H1 (cell line): Measurements from ENCODE around the gene CAST. TPM values are rescaled to one million over a fixed set of nuclear protein-coding genes. Genes with fewer than 3 reads are reported as not detected.

Experiments
- CTCF ChIA-PET: fragments of 300-600 bp; sonication (Branson Sonifier 250); formaldehyde crosslinking; loops from one replicate; lab custom pipeline; 2021; ENCODE audit not compliant: partially characterized antibody; lab: Charles Lee
- POLR2A ChIA-PET: fragments of 300-600 bp; sonication (Branson Sonifier 250); formaldehyde crosslinking; loops from one replicate; lab custom pipeline; 2021; ENCODE audit warnings: inconsistent platforms; ENCODE audit not compliant: partially characterized antibody; lab: Charles Lee
- DNase-seq, 2 experiments: peaks; one replicate each; pipeline versions ENCODE4 v3.0.0 to v3.0.0-alpha.2; 2010 to 2022; ENCODE audit warnings: low spot score in 2 of 2, low read depth in 1 of 2, mixed read lengths in 1 of 2
- FAIRE-seq: peaks from 2 replicates; lab custom pipeline; 2011; peaks lifted over from hg19 to GRCh38; lab: Jason Lieb, UNC
- H2AFZ ChIP-seq: 2 replicates; pipeline ENCODE4 v1.8.1; 2012; ENCODE audit warnings: low read length, inconsistent platforms
- H2AK5ac ChIP-seq: 2 replicates; pipeline ENCODE4 v1.6.1; 2013; ENCODE audit warnings: low read depth, low read length
- H2BK120ac ChIP-seq: replicated peaks from 2 replicates; pipeline ENCODE3; 2013; ENCODE audit warnings: low read depth, low read length, inconsistent platforms
- H2BK12ac ChIP-seq: 2 replicates; pipeline ENCODE4 v1.6.1; 2013; ENCODE audit warnings: low read depth, low read length
- H2BK15ac ChIP-seq: 2 replicates; pipeline ENCODE4 v1.6.1; 2013; ENCODE audit warnings: low read length
- H2BK20ac ChIP-seq: 2 replicates; pipeline ENCODE4 v1.6.1; 2013; ENCODE audit warnings: low read length
- H2BK5ac ChIP-seq: 2 replicates; pipeline ENCODE4 v1.6.1; 2013; ENCODE audit warnings: low read depth, low read length
- H3K14ac ChIP-seq: 2 replicates; pipeline ENCODE4 v1.6.1; 2013; ENCODE audit warnings: inconsistent platforms; ENCODE audit not compliant: insufficient read length
- H3K18ac ChIP-seq: 2 replicates; pipeline ENCODE4 v1.6.1; 2013; ENCODE audit warnings: low read length; ENCODE audit errors: extremely low read depth
- H3K23ac ChIP-seq: 2 replicates; pipeline ENCODE4 v1.6.1; 2013; ENCODE audit warnings: inconsistent platforms; ENCODE audit not compliant: insufficient read length
- H3K23me2 ChIP-seq: 2 replicates; pipeline ENCODE4 v1.6.1; 2013; ENCODE audit warnings: low read depth, low read length
- H3K27ac ChIP-seq: 2 replicates; pipeline ENCODE4 v1.6.1; 2011; ENCODE audit warnings: low read depth, low read length, inconsistent platforms
- H3K27me3 ChIP-seq, 4 experiments: replicated peaks in 1 of 4; 1 replicate in 1 of 4; 2 replicates in 3 of 4; pipeline versions ENCODE4 v1.6.1 to v1.8.1; 2011 to 2013; ENCODE audit warnings: low read length in 3 of 4, mild to moderate bottlenecking in 3 of 4, inconsistent platforms in 2 of 4, mixed read lengths in 2 of 4, moderate library complexity in 1 of 4; ENCODE audit not compliant: control insufficient read depth in 3 of 4, insufficient read depth in 3 of 4; ENCODE audit errors: extremely low read depth in 1 of 4
- H3K36me3 ChIP-seq, 4 experiments: 2 replicates each; pipeline versions ENCODE4 v1.6.1 to v1.8.1; 2011 to 2013; ENCODE audit warnings: mild to moderate bottlenecking in 4 of 4, low read length in 3 of 4, moderate library complexity in 2 of 4, control low read depth in 1 of 4, inconsistent platforms in 1 of 4; ENCODE audit not compliant: insufficient read depth in 4 of 4, control insufficient read depth in 2 of 4
- H3K4ac ChIP-seq: replicated peaks from 2 replicates; pipeline ENCODE3; 2013; ENCODE audit warnings: low read length, low read depth, mixed read lengths, inconsistent platforms; ENCODE audit not compliant: insufficient read length
- H3K4me1 ChIP-seq, 4 experiments: replicated peaks in 1 of 4; 1 replicate in 1 of 4; 2 replicates in 3 of 4; pipeline versions ENCODE4 v1.6.1 to v1.8.1; 2011 to 2013; ENCODE audit warnings: low read length in 3 of 4, inconsistent platforms in 2 of 4, mixed read lengths in 1 of 4; ENCODE audit not compliant: insufficient read depth in 4 of 4, control insufficient read depth in 3 of 4
- H3K4me2 ChIP-seq, 2 experiments: 2 replicates each; pipeline versions ENCODE4 v1.6.1 to v1.8.1; 2011 to 2013; ENCODE audit warnings: low read depth in 2 of 2, low read length in 2 of 2, control low read depth in 1 of 2, inconsistent platforms in 1 of 2, mild to moderate bottlenecking in 1 of 2; ENCODE audit not compliant: insufficient read depth in 1 of 2
- H3K4me3 ChIP-seq, 4 experiments: fragments of 200-600, 300-600 bp in 1 of 4; sonication (generic), shearing (Covaris generic), sonication (Bioruptor Twin) in 1 of 4; 2 replicates each; pipeline versions ENCODE4 v1.5.1 to v1.8.1; 2011 to 2016; ENCODE audit warnings: low read length in 4 of 4, low read depth in 3 of 4, control low read depth in 2 of 4, inconsistent platforms in 2 of 4, mild to moderate bottlenecking in 2 of 4, mixed read lengths in 1 of 4, moderate library complexity in 1 of 4; ENCODE audit not compliant: insufficient read depth in 2 of 4; ENCODE audit errors: extremely low read depth in 1 of 4
- H3K56ac ChIP-seq: replicated peaks from 2 replicates; pipeline ENCODE3; 2013; ENCODE audit warnings: low read depth, mild to moderate bottlenecking, mixed read lengths, low read length, inconsistent platforms; ENCODE audit not compliant: insufficient read length
- H3K79me1 ChIP-seq: 2 replicates; pipeline ENCODE4 v1.6.1; 2013; ENCODE audit warnings: low read depth, low read length, control low read depth
- H3K79me2 ChIP-seq, 2 experiments: 2 replicates each; pipeline versions ENCODE4 v1.6.1 to v1.8.1; 2012 to 2013; ENCODE audit warnings: low read length in 2 of 2, mild to moderate bottlenecking in 2 of 2, inconsistent platforms in 1 of 2; ENCODE audit not compliant: insufficient read depth in 2 of 2, control insufficient read depth in 1 of 2
- H3K9ac ChIP-seq, 4 experiments: replicated peaks in 1 of 4; 1 replicate in 1 of 4; 2 replicates in 3 of 4; pipeline versions ENCODE4 v1.6.1 to v1.8.1; 2011 to 2013; ENCODE audit warnings: low read depth in 3 of 4, low read length in 3 of 4, control low read depth in 2 of 4, mild to moderate bottlenecking in 2 of 4, moderate library complexity in 2 of 4, inconsistent platforms in 1 of 4; ENCODE audit errors: extremely low read depth in 1 of 4
- H3K9me3 ChIP-seq, 2 experiments: 2 replicates each; pipeline versions ENCODE4 v1.6.1 to v1.8.1; 2012 to 2013; ENCODE audit warnings: mild to moderate bottlenecking in 2 of 2, moderate library complexity in 2 of 2, control low read depth in 1 of 2, inconsistent platforms in 1 of 2, low read depth in 1 of 2, low read length in 1 of 2, mixed read lengths in 1 of 2; ENCODE audit not compliant: insufficient read depth in 2 of 2
- H4K20me1 ChIP-seq, 2 experiments: replicated peaks in 1 of 2; 2 replicates each; pipeline versions ENCODE3 to v1.8.1; 2011 to 2013; ENCODE audit warnings: inconsistent platforms in 2 of 2, low read length in 2 of 2, mild to moderate bottlenecking in 1 of 2; ENCODE audit not compliant: insufficient read depth in 2 of 2, control insufficient read depth in 1 of 2
- H4K5ac ChIP-seq: 2 replicates; pipeline ENCODE4 v1.6.1; 2013; ENCODE audit warnings: low read length, low read depth, mixed read lengths, inconsistent platforms; ENCODE audit not compliant: insufficient read length
- H4K8ac ChIP-seq: 2 replicates; pipeline ENCODE4 v1.8.0; 2013; ENCODE audit warnings: mild to moderate bottlenecking, moderate library complexity, low read length, inconsistent platforms; ENCODE audit not compliant: insufficient read depth; ENCODE audit errors: extremely low read depth
- H4K91ac ChIP-seq: replicated peaks from 2 replicates; pipeline ENCODE3; 2013; ENCODE audit warnings: low read length, mixed read lengths, inconsistent platforms; ENCODE audit not compliant: insufficient read length
- ASH2L ChIP-seq: fragments of 200-600, 300-600 bp; sonication (generic); IDR thresholded peaks from one replicate; pipeline ENCODE4 v1.7.1; 2017; ENCODE audit warnings: low read length
- ATF3 ChIP-seq: IDR thresholded peaks from 2 replicates; pipeline ENCODE4 v1.6.1; 2011; ENCODE audit warnings: low read depth, mild to moderate bottlenecking, low read length; ENCODE audit not compliant: insufficient read depth
- CREB1 ChIP-seq: IDR thresholded peaks from 2 replicates; pipeline ENCODE4 v1.6.1; 2012; ENCODE audit warnings: inconsistent platforms
- GABPA ChIP-seq: IDR thresholded peaks from 2 replicates; pipeline ENCODE4 v1.6.1; 2011; ENCODE audit warnings: mild to moderate bottlenecking, low read length, moderate library complexity, borderline replicate concordance; ENCODE audit not compliant: insufficient read depth
- KDM1A ChIP-seq: fragments of 200-600, 300-600 bp; sonication (generic); IDR thresholded peaks from 2 replicates; pipeline ENCODE4 v1.7.1; 2016; ENCODE audit warnings: mild to moderate bottlenecking, low read length, borderline replicate concordance
- NRF1 ChIP-seq: IDR thresholded peaks from 2 replicates; pipeline ENCODE4 v1.6.1; 2011; ENCODE audit warnings: mild to moderate bottlenecking, low read depth, low read length, improper control_type of control experiment
- POLR2A ChIP-seq, 2 experiments: IDR thresholded peaks; 1 replicate in 1 of 2; 2 replicates in 1 of 2; pipeline ENCODE4 v1.6.1; 2011; ENCODE audit warnings: low read depth in 2 of 2, low read length in 2 of 2, mild to moderate bottlenecking in 2 of 2; ENCODE audit errors: control extremely low read depth in 1 of 2
- POU5F1 ChIP-seq: IDR thresholded peaks from 2 replicates; pipeline ENCODE4 v1.6.1; 2011; ENCODE audit warnings: low read depth, mild to moderate bottlenecking, low read length, moderate library complexity
- RBBP5 ChIP-seq: IDR thresholded peaks from 2 replicates; pipeline ENCODE4 v1.7.1; 2012; ENCODE audit warnings: low read depth, mild to moderate bottlenecking, inconsistent platforms, low read length, moderate library complexity, borderline replicate concordance
- RXRA ChIP-seq: IDR thresholded peaks from 2 replicates; pipeline ENCODE4 v1.6.1; 2011; ENCODE audit warnings: low read depth, mild to moderate bottlenecking, low read length, moderate library complexity; ENCODE audit not compliant: insufficient read depth
- SIX5 ChIP-seq: IDR thresholded peaks from 2 replicates; pipeline ENCODE4 v1.6.1; 2011; ENCODE audit warnings: mild to moderate bottlenecking, low read depth, low read length
- SRF ChIP-seq: IDR thresholded peaks from 2 replicates; pipeline ENCODE4 v1.6.1; 2011; ENCODE audit warnings: mild to moderate bottlenecking, low read depth, low read length, moderate library complexity
- TCF12 ChIP-seq: IDR thresholded peaks from 2 replicates; pipeline ENCODE4 v1.6.1; 2011; ENCODE audit warnings: low read depth, mild to moderate bottlenecking, low read length
- TEAD4 ChIP-seq: IDR thresholded peaks from 2 replicates; pipeline ENCODE4 v1.6.1; 2012; ENCODE audit warnings: low read depth, low read length, inconsistent platforms, mixed read lengths
- polyA plus RNA-seq, 7 experiments: library from polyadenylated mRNA; depleted of rRNA in 3 of 7; stranded (reverse) in 5 of 7; unstranded in 2 of 7; fragments of >200 nt in 5 of 7; fragments of 200-250 nt in 2 of 7; gene quantifications; 1 replicate in 5 of 7; 2 replicates in 1 of 7; 4 replicates in 1 of 7; pipeline versions ENCODE4 v1.2.1 to v1.2.3, GENCODE V29; 2011 to 2013; ENCODE audit warnings: missing spikeins in 2 of 7, mixed read lengths in 2 of 7
- total RNA-seq: library from RNA; stranded (reverse); fragmentation: NEBNext Ultra II Directional; extraction: Animal tissue kit (Norgen Biotek cat#: 25700); gene quantifications from 2 replicates; pipeline ENCODE4 v1.2.1, GENCODE V29; 2021

The CAST gene
- total and polyA plus RNA-seq, 2 of the 8 experiments (the other 6 are each of a cell fraction or from before 2014, with no cell fraction given) = 9.0 to 48.2 TPM

- H3K27me3 ChIP-seq = no peaks in the 10 kb centered on the region
- H4K20me1 ChIP-seq = peaks cover 0 to 2% of the 10 kb centered on the region in 2 experiments
- no peak overlapping the region for H2AK5ac ChIP-seq
- no peak overlapping the region for H4K5ac ChIP-seq
- H2BK20ac ChIP-seq = no peak overlapping the region
- no peak overlapping the region for H2AFZ ChIP-seq
- no peak overlapping the region for H3K14ac ChIP-seq
- DNase-seq (no peak), FAIRE-seq (no peak)
- CTCF ChIA-PET = interaction anchor here (1.0 to 4.0 kb wide), 5 partner anchors 10 to 69 kb away, joined by 3 to 18 read pairs (median 4); no protein-coding TSS in a partner anchor
- no peaks in the 10 kb centered on the region for H3K4me1 ChIP-seq
- H3K4me3 ChIP-seq = no peak overlapping the region
- H3K4ac ChIP-seq = no peak overlapping the region
- H3K23me2 ChIP-seq = no peaks in the 10 kb centered on the region
- H2BK5ac ChIP-seq = no peak overlapping the region
- H3K23ac ChIP-seq = no peak overlapping the region
- H3K36me3 ChIP-seq = no peaks in the 10 kb centered on the region
- no peak overlapping the region for H3K18ac ChIP-seq
- H3K56ac ChIP-seq = no peak overlapping the region
- no peaks in the 10 kb centered on the region for H3K9me3 ChIP-seq
- no peak overlapping the region for H3K9ac ChIP-seq
- POLR2A ChIA-PET = no interaction called here
- no peaks in the 10 kb centered on the region for H3K79me1 ChIP-seq
- no peak overlapping the region for H4K8ac ChIP-seq
- no peak overlapping the region for H4K91ac ChIP-seq
- no peak overlapping the region for H2BK12ac ChIP-seq
- H2BK120ac ChIP-seq = no peak overlapping the region
- no peaks in the 10 kb centered on the region for H3K79me2 ChIP-seq
- H3K27ac ChIP-seq = no peak overlapping the region
- H3K4me2 ChIP-seq = no peak overlapping the region
- H2BK15ac ChIP-seq = no peak overlapping the region
- no peak for TF ChIP-seq KDM1A
- no peak for TF ChIP-seq TCF12
- TF ChIP-seq NRF1 = no peak
- TF ChIP-seq RXRA = no peak
- TF ChIP-seq ASH2L = no peak
- TF ChIP-seq SIX5 = no peak
- no peak for TF ChIP-seq RBBP5
- TF ChIP-seq POLR2A (IDR thresholded peaks at IDR 0.05; ENCODE audit: control extremely low read depth in 1 of 2, low read depth in 2 of 2, low read length in 2 of 2) = no peak
- no peak for TF ChIP-seq GABPA
- TF ChIP-seq SRF = no peak
- TF ChIP-seq TEAD4 = no peak
- no peak for TF ChIP-seq ATF3
- no peak for TF ChIP-seq POU5F1
- TF ChIP-seq CREB1 = no peak
These were observed 21.6 kb downstream of the CAST start for GRCh38 chr5:96683810-96684209.
